ENCODE data around the gene DNAJC22. TPM values are rescaled to one million over a fixed set of nuclear protein-coding genes. Genes with fewer than 3 reads are reported as not detected.
A peak's percentile ranks its signal among the peaks of the same experiment; 100 is the strongest.
"Not testable (repeated sequence)": the region's sequence is repeated elsewhere in the genome, so short reads cannot be mapped to it uniquely, and the experiment has no call there.

Gene DNAJC22
- total and polyA plus RNA-seq, 5 donors, result 0.09 to 0.86 (median 0.37) TPM

DNA sequence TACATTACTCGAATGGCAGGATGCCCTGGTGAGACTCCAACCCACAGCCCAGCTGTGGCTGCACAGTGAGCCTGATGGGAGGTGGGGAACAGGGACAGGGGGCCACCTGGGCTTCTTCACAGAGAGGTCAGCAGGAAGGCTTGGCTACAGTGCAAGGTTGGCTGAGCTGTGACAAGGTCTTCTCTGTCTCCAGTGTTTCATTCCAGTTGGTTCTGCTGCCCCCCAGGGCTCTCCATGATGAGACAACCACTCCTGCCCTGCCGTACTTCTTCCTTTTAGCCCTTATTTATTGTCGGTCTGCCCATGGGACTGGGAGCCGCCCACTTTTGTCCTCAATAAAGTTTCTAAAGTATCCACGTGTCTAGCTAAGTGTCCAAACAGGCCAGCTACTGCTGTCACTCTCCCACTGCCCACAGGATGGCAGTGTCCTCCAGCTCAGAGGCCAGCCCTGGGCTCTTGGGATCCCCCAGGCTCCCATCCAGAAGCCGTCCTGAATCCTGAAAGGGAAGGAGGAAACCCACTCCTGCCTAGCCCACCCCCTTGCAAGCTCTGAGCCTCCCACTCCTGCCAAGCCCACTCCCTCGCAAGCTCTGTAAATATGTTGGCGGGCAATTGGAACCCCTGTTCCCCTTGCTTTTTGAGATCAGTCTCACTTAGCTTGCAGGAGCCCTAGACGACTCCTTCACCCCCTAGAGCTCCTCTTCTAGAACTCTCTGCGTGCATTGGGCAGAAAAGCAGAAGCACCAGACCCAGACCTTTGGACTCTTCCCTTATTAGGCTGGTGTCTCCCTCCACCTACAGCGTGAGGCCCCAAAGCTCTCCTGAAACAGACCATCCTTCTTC lies 15.1 kb upstream of the DNAJC22 start:
- Histone ChIP-seq H3K27ac (ENCODE audit: low read length) (no peak overlapping the region), H3K4me1 (ENCODE audit: control insufficient read depth, insufficient read depth, low read length) (no peaks in the 10 kb centered on the region), H3K4me3 (ENCODE audit: low read length) (no peak overlapping the region), H3K27me3 (ENCODE audit: control insufficient read depth, insufficient read depth) (no peaks in the 10 kb centered on the region), H3K9me3 (ENCODE audit: control insufficient read depth, low read length) (no peaks in the 10 kb centered on the region)
- WGBS, result 40% methylated on average over 11 of the region's 11 CpGs
- peak; percentile 74 to 85 (median 85) for DNase-seq
- intact Hi-C loops (cut with DNase I), result loop anchor here in 1 of 4 donors (10.0 kb wide), 1 partner anchor 47 kb away; no protein-coding TSS in a partner anchor
- ATAC-seq, result peak; percentile 81

DNA sequence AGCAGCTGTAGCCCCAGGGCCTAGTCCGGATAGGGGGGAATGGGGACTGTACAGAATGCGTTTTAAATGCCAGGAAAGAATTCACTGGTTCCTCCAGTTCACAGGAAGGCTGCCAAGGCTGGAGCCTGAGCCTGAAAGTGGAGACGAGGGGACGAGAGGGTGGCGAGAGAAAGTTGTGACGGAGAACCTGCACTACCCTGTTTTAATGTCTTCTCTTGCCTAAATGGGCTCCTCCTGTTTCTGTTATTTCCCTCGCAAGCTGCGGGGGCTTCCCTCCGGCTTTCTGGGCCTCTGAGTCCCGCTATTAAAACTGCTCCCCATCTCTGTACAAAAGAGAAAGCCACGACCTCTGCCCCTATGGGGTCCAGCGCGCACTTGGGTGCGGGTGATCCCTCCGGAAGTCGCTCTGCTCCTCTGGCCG lies 14.2 kb upstream of the DNAJC22 start:
- no peaks in the 10 kb centered on the region for H3K27me3 ChIP-seq (ENCODE audit: control insufficient read depth, insufficient read depth)
- ATAC-seq (no peak), DNase-seq (no peak)

GRCh38 chr12:49332891-49333371 lies 13.8 kb upstream of the DNAJC22 start:
- H3K27me3 ChIP-seq (ENCODE audit: control insufficient read depth, insufficient read depth), result no peaks in the 10 kb centered on the region
- WGBS, result 29% methylated on average over 40 of the region's 40 CpGs
- H3K9me3 ChIP-seq (ENCODE audit: control insufficient read depth, low read length), result no peaks in the 10 kb centered on the region
- ATAC-seq (no peak), DNase-seq (no peak)
- no peak overlapping the region for H3K27ac ChIP-seq (ENCODE audit: low read length)
- H3K4me3 ChIP-seq (ENCODE audit: low read length), result no peak overlapping the region
- intact Hi-C loops (cut with DNase I), result loop anchor here in 1 of 4 donors (10.0 kb wide), 1 partner anchor 48 kb away; no protein-coding TSS in a partner anchor
- peaks cover 2% of the 10 kb centered on the region for H3K4me1 ChIP-seq (ENCODE audit: control insufficient read depth, insufficient read depth, low read length)

More for the DNA sequence above, 14.2 kb upstream of the DNAJC22 start:
- intact Hi-C loops (cut with DNase I), result loop anchor here in 1 of 4 donors (10.0 kb wide), 1 partner anchor 48 kb away; no protein-coding TSS in a partner anchor
- Histone ChIP-seq H3K4me3 (ENCODE audit: low read length) (no peak overlapping the region), H3K27ac (ENCODE audit: low read length) (no peak overlapping the region), H3K4me1 (ENCODE audit: control insufficient read depth, insufficient read depth, low read length) (peaks cover 2% of the 10 kb centered on the region), H3K9me3 (ENCODE audit: control insufficient read depth, low read length) (no peaks in the 10 kb centered on the region)
- WGBS, result 72% methylated on average over 17 of the region's 17 CpGs

DNA sequence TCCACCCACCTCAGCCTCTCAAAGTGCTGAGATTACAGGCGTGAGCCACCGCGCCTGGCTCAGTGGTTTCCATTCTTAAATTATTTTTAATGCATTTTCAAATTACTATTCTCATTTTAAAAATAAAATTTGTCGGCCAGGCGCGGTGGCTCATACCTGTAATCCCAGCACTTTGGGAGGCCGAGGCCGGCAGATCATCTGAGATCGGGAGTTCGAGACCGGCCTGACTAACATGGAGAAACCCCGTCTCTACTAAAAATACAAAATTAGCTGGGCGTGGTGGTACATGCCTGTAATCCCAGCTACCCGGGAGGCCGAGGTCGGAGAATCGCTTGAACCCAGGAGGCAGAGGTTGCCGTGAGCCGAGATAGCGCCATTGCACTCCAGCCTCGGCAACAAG lies 12.9 kb upstream of the DNAJC22 start:
- ATAC-seq; H3K4me1 ChIP-seq (ENCODE audit: control insufficient read depth, insufficient read depth, low read length); DNase-seq; H3K27me3 ChIP-seq (ENCODE audit: control insufficient read depth, insufficient read depth); H3K9me3 ChIP-seq (ENCODE audit: control insufficient read depth, low read length); H3K4me3 ChIP-seq (ENCODE audit: low read length); H3K27ac ChIP-seq (ENCODE audit: low read length): not testable (repeated sequence)
- intact Hi-C loops (cut with DNase I), result loop anchor here in 1 of 4 donors (10.0 kb wide), 1 partner anchor 49 kb away; no protein-coding TSS in a partner anchor
- 41% methylated on average over 21 of the region's 21 CpGs for WGBS

DNA sequence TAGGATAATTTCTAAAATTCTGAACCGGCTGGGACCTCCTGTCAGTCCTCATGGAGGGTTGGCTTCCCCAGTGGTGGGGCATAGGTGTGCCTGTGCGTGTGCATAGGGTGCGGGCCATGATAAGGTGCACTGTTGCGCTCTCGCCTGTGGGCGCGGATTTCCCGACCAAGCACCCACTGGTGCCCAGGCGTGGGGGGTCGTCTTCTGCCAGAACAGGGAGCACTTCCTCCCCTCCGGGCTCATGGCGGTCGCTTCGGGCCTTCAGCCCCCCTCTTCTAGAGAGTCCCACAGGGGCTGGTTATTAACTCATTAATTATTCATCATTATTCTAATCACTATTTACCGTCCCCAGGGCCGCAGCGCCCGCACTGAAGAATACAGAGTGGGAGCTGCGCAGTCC lies 12.5 kb upstream of the DNAJC22 start:
- intact Hi-C loops (cut with DNase I), result loop anchor here in 1 of 4 donors (10.0 kb wide), 1 partner anchor 49 kb away; no protein-coding TSS in a partner anchor
- peaks cover 2% of the 10 kb centered on the region for H3K4me1 ChIP-seq (ENCODE audit: control insufficient read depth, insufficient read depth, low read length)
- H3K4me3 ChIP-seq (ENCODE audit: low read length), result no peak overlapping the region

DNA sequence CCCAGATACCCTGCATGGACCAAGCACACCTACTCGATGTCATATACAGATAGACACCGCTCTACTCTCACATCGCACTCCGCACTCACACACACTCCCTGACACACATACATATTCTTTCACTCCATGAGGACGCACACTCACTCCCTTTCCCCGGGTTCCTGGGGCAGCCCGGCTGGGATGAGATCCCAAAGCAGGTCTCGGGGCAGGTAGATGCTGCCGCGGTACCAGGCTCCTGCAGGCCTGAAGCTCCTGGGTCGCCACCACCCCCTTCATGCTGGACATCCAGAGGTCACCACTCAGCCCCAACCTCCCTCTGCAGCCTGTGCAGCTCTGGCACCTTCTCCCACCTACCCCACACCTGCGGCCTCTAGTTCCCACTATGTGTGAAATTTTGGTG lies 12.0 kb upstream of the DNAJC22 start:
- Histone ChIP-seq H3K4me1 (ENCODE audit: control insufficient read depth, insufficient read depth, low read length) (peaks cover 2% of the 10 kb centered on the region), H3K4me3 (ENCODE audit: low read length) (no peak overlapping the region), H3K27me3 (ENCODE audit: control insufficient read depth, insufficient read depth) (no peaks in the 10 kb centered on the region), H3K27ac (ENCODE audit: low read length) (no peak overlapping the region), H3K9me3 (ENCODE audit: control insufficient read depth, low read length) (no peaks in the 10 kb centered on the region)
- WGBS, result 51% methylated on average over 12 of the region's 12 CpGs
- ATAC-seq, result no peak
- DNase-seq, result no peak
- intact Hi-C loops (cut with DNase I), result loop anchor here in 2 of 4 donors (5.0 to 10.0 kb wide), 2 partner anchors 47 to 50 kb away; no protein-coding TSS in a partner anchor

More for the DNA sequence above, 12.5 kb upstream of the DNAJC22 start:
- DNase-seq (no peak), ATAC-seq (no peak)
- Histone ChIP-seq H3K27me3 (ENCODE audit: control insufficient read depth, insufficient read depth) (no peaks in the 10 kb centered on the region), H3K27ac (ENCODE audit: low read length) (no peak overlapping the region), H3K9me3 (ENCODE audit: control insufficient read depth, low read length) (no peaks in the 10 kb centered on the region)
- 35% methylated on average over 19 of the region's 19 CpGs for WGBS

DNA sequence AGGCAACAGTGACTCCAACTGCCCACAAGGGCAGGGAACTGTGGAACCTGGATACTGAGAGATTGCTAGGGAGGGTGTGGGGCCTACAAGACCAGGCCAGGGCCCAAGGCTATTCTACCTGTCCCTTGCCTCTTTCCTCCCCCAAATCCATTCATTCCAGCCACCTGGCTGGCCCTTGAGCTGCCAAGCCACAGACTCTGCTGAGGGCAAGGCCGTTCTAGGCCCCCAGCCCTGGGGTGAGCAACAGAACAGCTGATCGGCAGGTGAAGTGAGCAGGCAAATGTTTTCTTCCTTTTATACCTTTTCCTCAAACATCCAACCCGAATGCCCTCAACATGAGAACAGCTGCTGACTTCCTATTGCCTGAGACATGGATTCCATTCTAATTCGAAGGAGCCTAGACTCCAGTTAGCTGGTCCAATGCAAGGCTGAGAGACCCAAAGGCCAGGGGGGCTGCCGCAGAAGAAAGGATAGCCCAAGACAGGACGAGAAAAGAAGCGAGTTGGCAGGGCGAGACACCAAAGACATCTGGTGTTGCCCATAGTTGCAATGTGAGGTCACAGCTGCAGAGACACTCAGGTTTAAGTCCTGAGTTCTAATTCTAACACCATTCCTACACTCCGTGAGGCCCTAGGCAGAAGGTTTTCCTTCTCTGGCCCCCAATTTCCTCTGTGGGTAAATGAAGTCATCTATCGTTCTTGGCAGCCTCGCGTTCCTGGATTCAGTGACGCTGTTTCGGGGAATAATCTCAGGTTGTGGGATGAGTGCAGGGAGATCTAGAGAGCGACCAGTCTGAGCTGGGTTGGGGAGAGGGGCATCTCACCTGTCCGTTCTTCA lies 11.4 kb upstream of the DNAJC22 start:
- DNase-seq, result no peak
- 56% methylated on average over 16 of the region's 16 CpGs for WGBS
- intact Hi-C loops (cut with DNase I), result loop anchor here in 2 of 4 donors (5.0 to 10.0 kb wide), 2 partner anchors 48 to 51 kb away; no protein-coding TSS in a partner anchor
- Histone ChIP-seq H3K4me3 (ENCODE audit: low read length) (no peak overlapping the region), H3K9me3 (ENCODE audit: control insufficient read depth, low read length) (no peaks in the 10 kb centered on the region), H3K27me3 (ENCODE audit: control insufficient read depth, insufficient read depth) (no peaks in the 10 kb centered on the region), H3K4me1 (ENCODE audit: control insufficient read depth, insufficient read depth, low read length) (peaks cover 2% of the 10 kb centered on the region), H3K27ac (ENCODE audit: low read length) (no peak overlapping the region)
- no peak for ATAC-seq

DNA sequence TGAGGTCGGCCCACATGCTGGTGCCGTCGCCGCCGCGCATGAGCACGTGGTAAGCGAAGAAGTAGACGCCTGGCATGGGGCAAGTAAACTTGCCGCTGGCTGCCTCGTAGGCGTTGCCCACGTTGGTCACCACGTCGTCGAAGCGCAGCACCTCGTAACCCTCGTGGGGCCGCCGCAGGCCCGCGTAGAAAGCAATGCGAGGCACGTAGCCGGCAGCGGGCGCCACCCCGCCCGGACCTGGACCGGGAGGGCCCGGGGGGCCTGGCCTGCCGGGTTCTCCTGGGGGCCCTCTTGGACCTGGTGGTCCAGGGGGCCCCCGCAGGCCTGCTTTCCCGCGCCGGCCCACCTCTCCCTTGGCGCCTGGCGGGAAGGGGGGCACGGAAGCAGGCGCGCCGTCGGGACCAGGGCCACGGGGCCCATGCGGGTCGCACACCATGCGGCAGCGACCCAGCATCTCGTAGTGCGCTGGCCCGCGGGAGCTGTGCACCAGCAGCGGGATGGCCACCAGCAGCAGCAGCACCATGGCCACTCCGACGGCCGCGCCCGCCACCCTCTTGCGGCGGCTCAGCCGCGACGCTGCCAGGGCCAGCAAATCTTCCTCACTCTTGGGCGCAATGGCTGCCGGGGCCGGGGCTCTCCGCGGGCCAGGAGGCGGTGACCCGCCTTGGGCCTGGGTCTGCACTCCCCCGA lies 10.6 kb upstream of the DNAJC22 start:
- Histone ChIP-seq H3K9me3 (ENCODE audit: control insufficient read depth, low read length) (no peaks in the 10 kb centered on the region), H3K4me1 (ENCODE audit: control insufficient read depth, insufficient read depth, low read length) (peaks cover 2% of the 10 kb centered on the region), H3K27me3 (ENCODE audit: control insufficient read depth, insufficient read depth) (no peaks in the 10 kb centered on the region), H3K27ac (ENCODE audit: low read length) (no peak overlapping the region), H3K4me3 (ENCODE audit: low read length) (no peak overlapping the region)
- intact Hi-C loops (cut with DNase I), result loop anchor here in 2 of 4 donors (5.0 to 10.0 kb wide), 2 partner anchors 49 to 51 kb away; no protein-coding TSS in a partner anchor
- 10% methylated on average over 72 of the region's 72 CpGs for WGBS
- DNase-seq, result peak in 1 of 3 donors; percentile 45
- no peak for ATAC-seq

- Histone ChIP-seq H3K27me3 (ENCODE audit: control insufficient read depth, insufficient read depth) (no peaks in the 10 kb centered on the region), H3K27ac (ENCODE audit: low read length) (no peak within 1 kb of the TSS), H3K4me1 (ENCODE audit: control insufficient read depth, insufficient read depth, low read length) (peaks cover 2% of the 10 kb centered on the region), H3K9me3 (ENCODE audit: control insufficient read depth, low read length) (no peaks in the 10 kb centered on the region), H3K4me3 (ENCODE audit: low read length) (peak within 1 kb of the TSS; percentile 41)
- DNase-seq (peak; percentile 85 to 94 (median 93)), ATAC-seq (peak; percentile 83 to 89)
- 3% methylated on average over 65 of the region's 65 CpGs for WGBS
- intact Hi-C loops (cut with DNase I), result loop anchor here in 2 of 4 donors (5.0 to 10.0 kb wide), 2 partner anchors 50 to 52 kb away; no protein-coding TSS in a partner anchor
Observed at GRCh38 chr12:49336645-49337584, 9.8 kb upstream of the DNAJC22 start, which contains the start of gene C1QL4. C1QL4 (minus strand) TSS chr12:49337188; CDS start chr12:49336477, 711 bp downstream.
